ENCODE results near the gene CLBA1.

Gene CLBA1

DNA sequence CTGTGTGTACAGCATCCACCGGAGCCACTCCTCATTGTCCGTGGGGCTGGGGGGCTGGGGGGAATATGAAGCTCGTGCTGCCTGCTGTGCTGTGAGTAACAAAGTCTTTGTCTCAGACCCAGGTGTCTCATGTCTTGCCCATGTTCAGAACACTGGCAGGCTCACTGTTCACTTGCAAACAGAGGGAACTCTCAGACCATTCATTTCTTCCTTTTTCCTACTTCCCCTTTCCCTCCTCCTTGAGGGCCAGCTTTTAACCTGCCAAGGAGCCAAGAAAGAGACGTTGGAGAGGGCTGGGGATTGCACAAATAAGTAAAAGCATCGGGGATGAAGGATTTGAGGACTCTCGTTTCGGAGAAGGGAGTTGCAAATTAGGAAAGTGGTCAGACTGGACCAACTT is 58.1 kb downstream of the CLBA1 start:
- DNase-seq = no peak
- Mint-ChIP-seq H3K27me3 (peaks cover 0 to 16% of the 10 kb centered on the region in 2 donors), H3K27ac (no peak overlapping the region), H3K9me3 (no peaks in the 10 kb centered on the region), H3K4me1 (ENCODE audit: low read depth in 2 of 2) (peaks cover 9 to 13% of the 10 kb centered on the region in 2 donors), H3K4me3 (no peak overlapping the region), H3K36me3 (ENCODE audit: insufficient read depth) (peaks cover 23% of the 10 kb centered on the region)
- ATAC-seq (replicated peaks) = no peak

Measured in effector memory CD8-positive, alpha-beta T cell (primary cell).